HG02678 (cell line): ENCODE measurements around the gene CDH22.

Source experiments
- ATAC-seq: cut with Tn5 transposase; IDR thresholded peaks from one replicate; pipeline ENCODE4 v1.9.1; 2021; ENCODE audit warnings: mild to moderate bottlenecking, moderate library complexity; ENCODE audit not compliant: unreplicated experiment

The CDH22 gene

DNA sequence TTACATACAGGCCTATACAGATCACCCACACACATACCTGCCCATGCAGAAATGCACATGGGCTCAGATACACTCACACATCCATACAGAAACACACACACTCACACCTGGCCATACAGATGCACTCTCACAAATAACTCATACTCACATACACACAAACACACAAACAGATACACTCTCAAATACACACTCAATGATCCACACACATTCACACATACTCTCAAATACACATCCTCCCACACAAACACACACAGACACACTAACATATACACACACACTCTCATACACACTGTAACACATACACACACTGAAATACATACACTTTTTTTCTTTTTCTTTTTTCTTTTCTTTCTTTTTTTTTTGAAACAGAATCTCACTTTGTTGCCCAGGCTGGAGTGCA lies 90.7 kb downstream of the CDH22 start:
- no peak for ATAC-seq

DNA sequence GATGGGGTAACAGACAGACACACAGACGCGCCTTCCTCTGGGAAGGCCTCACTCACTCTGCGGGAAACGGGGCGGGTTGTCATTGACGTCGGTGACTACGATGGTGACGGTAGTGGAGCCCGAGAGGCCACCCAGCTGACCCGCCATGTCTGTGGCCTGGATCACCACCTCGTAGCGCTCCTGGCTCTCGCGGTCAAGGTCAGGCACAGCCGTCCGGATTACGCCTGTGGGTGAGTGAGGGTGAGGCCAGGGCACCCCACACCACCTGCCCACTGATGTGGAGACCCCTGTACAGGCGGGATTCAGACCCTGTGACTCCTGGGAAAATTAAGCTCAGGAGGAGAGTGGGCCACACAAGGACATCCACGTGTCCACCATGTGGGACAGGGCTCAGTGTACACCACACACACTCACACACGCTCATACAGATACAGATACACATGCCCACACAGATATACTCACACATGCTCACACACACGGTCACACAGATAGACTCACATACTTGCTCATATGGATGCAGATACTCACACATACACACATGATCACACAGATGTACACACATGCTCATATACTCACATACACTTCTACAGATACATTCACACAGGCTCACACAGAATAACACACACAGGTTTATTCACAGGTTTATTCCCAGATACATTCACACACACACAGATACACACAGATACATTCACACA lies 91.4 kb downstream of the CDH22 start:
- ATAC-seq, result no peak

DNA sequence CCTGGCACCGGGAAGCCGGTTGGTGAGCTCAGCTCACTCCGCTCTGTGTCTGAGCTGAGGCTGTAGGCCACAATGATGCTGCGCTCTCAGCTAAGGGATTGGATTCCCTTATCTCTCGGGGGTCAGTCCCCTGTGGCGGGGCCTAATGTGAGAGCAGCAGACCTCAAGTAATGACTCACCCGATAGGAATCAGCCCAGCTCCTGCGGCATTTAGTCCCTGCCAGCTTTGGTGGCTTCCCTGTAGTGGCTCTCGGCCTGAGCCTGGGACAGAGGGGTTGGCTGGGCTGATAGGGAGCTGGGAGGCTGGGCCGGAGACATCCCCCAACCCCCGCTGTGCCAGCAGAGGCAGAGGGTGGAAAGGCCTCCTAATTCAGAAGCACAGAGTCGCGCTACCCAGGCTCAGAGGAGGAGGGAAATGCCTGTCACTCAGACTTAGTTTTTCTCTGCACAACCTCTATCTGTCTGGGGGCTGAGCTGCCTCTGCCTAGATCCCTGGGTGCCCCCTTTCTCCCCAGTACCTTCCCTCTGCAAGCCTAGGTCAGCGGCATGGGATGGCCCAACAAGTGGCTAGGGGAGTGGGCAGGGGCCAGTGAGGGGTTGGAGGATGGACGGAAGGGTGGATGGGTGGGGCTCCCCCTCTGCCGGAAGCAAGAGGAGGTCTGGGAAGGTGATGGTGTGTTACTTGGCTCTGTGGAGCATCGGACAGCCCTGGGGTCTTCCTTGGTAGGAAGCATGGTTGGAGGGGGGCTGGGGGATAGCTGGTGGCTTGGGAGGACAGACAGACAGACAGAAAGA lies 92.2 kb downstream of the CDH22 start:
- no peak for ATAC-seq

DNA sequence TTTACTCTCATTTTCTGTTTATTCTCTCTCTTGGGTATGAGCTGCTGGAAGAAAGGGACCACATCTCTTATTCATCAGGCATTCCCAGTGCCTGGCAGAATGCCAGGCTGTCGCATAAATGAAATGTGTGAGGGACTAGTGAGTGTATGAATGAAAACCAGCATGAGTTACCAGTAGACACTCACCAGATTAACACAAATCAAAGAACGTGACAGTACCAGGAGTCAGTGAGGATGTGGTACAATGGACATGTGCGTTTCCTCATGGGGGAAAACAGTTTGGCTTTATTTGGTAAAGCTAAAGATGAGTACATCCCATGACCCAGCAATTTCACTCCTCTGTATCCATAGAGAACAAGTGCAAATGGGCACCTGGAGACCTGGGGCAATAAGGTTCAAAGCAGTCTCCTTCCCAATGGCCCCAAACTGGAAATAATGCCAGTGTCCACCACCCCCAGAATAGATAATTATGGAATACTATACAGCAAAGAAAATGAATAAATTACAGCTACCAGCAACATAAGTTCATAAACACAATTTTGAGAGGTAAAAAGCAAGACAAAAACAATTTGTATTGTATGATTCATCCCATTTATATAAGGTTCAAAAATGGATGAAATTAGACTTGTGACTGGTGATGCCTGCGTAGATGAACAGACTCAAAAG lies 93.3 kb downstream of the CDH22 start:
- no peak for ATAC-seq

DNA sequence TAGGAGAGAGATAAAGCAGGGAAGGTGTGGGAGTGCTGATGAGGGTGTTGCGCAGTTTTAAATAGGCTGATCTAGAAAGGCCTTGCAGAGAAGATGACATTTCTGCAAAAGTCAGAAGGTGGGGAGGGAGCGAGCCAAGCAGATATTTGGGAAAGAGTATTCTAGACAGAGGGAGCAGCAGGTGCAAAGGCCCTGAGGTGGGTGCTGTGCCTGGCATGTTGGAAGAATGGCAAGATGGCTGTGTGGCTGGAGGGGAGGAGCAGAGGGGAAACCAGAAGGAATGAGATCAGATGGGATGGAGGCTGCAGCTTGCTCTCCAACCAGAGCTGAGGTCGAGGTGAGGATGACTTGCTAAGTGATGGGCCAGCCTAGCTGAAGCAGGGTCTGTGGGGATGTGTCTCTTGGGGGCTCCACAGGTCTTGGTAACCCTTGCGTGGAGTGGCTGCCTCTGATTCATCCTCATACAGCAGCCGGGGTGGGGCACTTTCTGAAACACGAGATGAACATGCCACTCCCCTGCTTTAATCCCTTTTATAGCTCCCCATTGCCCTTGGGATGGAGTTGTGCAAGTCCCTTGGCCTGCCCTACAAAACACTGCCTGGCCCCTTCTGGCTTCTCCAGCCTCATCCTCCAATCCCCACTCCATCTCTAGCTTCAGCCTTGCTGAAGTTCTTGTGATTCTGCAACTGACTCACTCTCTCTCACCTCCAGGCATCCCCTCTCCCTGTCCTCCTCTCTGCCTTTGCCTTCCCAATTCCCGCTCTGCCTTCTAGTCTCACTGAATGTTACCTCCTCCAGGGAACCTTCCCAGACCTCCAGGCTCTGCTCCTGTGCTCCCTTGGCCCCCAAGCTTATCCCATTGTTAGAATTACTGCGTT lies 94.1 kb downstream of the CDH22 start:
- no peak for ATAC-seq

DNA sequence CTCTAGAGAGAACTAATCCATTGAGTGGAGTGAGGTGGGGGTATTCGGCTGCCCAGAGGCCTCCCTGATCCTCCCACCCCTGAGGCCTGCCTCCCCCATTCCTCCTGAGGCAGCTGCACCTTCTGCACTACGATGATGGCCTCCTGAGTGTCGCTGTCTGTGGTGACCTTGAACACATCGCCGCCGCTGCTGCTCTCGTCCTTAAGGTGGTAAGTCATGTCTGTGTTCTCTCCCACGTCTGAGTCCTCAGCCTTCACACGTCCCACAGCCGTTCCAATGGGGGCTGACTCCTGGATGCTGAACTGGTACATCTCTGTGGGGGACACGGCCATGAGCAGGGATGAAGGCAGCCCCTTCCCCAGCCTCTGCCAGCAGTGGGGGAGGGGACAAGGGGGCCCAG lies 95.4 kb downstream of the CDH22 start:
- ATAC-seq, result no peak

DNA sequence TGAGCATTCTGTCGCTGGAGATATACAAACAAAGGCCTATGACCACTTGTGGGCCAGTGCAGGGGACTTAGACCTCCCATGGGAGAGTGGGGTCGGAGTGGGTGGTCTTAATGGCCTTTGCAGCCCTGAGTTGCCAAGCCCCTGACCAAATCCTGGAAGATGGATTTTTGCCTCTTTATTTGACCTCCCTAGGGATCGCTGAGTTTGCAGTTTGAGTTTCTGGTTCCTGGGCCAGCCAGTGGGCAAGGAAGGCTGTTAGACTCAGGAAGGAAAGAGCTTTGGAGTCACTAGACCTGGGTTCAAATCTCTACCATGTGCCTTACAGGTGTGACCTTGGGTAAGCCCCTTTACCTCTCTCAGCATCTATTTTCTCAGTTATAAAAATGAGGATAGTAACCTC lies 96.0 kb downstream of the CDH22 start:
- no peak for ATAC-seq

DNA sequence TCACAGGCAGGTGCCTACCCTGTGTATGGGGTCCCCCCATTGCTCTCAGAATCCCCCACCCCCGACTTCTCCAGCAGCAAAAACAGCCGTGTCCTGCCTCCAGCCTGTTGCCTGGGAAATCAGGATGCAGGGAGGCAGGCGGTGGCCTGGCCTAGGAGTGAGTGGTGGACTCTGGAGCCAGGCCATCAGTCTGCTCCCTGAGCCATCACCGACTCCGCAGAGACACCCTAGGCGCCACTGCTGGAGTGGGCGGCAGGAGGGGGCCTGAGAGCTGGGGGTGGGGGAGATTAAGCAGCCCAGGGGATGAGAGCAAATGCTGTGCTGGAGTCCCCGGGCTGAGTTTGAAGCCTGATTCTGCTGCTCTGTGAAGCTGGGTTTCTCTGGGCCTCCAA lies 97.0 kb downstream of the CDH22 start:
- no peak for ATAC-seq

DNA sequence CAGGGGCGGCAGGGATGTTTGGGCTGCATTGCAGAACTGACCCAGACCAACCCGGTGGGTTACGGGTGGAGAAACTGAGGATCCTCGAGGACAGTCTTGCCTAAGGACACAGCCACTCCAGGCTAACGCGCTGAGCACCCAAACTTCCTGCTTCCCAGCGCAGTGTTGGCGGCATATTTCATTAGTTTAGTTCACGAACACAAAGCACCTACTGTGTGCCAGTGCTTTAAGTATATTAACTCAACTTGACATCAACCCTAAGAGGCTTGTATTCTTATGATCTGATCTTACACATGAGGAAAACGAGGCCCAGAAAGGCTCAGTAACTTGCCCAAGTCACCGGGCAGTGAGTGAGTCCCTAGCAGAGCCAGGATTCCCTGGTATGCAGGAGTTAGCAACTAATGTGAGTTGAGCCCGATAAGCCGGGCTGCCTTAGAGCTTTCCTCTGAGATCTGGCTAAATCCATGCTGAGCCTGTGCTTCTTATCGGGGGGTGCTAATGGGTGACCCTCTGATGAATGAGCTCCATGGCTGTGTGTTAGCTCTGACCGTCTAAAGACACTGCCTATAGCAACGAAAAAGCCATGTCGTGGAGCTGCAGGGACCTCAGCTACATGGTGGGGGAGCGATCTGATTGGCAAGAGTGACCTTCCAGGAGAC lies 97.5 kb downstream of the CDH22 start:
- ATAC-seq, result no peak

DNA sequence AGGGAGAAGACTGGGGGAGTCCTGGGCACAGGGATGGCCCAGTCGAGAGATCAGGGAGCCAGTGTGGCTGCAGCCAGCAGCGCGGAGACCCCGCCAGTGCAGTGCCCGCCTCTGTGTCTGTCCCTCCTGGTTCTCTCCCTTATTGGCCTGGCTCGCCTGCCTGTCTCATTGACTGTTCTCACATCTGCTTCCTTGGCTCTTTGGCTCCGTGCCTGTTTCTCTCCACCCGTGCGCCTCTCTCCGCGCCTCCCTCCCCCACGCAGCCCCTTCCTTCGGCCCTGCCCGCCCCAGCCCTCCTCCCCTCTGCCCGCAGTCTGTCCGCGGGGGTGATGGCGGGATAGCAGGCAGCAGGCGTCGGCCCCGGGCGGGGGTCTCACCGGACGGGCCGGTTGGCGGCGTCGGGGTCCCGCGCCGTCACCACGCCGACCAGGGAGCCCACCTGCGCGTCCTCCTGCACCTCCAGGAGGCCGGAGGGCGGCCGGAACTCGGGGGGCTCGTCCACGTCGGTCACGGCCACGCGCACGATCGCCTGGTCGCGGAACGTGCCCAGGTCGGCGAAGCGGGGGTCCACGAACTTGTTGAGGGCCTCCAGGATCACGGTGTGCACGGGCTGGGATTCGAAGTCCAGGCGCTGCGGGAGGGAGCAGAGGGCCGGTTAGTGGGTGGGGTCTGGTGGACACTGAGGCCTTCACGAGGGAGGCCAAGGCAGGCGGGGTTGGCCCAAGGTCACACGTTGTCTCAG lies 98.2 kb downstream of the CDH22 start:
- no peak for ATAC-seq

DNA sequence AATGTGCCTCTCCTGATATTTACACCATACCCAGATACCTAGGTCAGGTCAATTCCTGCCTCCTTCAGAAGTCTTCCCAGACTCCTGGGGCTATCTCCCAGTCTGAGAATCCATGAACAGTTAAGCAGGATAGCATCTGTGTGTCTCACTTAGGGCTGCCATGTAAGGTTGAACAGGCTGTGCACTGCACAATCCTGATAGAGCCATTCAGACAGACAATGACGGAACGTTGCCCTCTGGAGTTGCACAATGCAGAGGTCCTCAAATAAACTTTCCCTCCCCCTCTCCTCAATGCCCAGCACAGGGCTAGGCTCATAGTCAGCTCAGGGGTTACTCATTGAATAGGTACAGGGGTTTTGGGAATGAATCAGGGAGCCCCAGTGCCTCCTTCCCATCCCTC lies 100.5 kb downstream of the CDH22 start:
- no peak for ATAC-seq

DNA sequence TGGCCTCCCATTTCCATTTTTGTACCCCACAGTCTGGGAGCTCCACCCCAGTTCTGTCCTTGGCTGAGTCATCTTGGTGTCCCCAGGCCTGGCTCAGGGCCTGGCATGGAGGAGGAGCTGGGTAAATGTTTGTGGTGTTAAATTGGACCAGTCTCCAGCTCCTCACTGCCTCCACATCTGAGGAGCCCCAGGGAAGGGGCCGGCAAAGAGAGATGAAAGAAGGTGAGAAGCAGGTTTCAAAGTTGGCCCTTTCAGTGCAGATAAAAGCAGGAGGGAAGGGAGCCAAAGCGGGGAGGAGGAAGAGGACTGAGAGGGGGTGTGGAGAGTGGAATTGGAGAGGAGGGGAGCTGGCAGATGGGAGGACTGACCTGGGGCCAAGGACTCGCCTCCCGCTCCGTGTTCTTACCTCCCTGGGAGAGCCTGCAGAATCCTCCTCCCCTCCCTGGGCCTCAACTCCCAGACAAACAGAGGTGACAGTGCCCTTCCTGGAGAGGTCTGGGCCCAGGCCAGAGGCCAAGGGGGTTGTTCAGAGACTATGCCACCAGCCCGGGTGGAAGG lies 101.2 kb downstream of the CDH22 start:
- ATAC-seq, result no peak

DNA sequence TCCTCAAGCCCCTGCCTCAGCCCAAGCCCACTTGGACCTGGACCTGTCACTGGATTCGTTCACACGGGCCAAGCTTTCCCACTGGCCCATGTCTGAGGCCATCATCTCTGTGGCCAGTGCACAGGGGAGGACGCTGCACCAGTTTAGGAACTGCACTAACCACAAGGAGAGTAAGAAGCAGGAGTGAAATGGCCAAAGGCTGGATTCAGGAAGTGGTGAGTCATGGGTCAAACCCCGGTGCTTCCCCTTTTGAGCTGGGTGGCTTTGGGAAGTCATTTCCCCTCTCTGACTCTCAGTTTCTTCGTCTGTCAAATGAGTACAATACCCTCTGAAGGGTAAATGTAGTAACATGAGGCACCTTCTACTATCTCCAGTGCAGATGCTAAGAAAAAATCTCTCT lies 102.3 kb downstream of the CDH22 start:
- ATAC-seq, result no peak

DNA sequence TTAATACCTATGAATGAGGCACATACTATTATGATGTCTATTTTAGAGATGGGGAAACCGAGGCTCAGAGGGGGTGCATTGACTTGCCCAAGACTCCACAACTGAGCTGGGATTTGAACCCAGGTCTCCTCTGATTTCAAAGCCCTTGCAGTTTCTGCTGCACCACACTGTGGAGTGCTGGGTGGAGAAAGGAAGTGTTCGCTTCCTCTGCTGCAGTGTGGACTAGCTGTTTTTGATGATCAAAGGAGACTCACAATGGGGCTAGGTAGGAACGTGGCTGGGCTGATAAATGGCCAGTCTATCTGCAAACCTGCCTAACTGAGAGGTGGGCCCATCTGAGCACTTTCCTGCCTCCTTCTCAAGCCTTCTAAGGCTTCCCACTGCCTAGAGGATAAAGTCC lies 102.9 kb downstream of the CDH22 start:
- no peak for ATAC-seq

DNA sequence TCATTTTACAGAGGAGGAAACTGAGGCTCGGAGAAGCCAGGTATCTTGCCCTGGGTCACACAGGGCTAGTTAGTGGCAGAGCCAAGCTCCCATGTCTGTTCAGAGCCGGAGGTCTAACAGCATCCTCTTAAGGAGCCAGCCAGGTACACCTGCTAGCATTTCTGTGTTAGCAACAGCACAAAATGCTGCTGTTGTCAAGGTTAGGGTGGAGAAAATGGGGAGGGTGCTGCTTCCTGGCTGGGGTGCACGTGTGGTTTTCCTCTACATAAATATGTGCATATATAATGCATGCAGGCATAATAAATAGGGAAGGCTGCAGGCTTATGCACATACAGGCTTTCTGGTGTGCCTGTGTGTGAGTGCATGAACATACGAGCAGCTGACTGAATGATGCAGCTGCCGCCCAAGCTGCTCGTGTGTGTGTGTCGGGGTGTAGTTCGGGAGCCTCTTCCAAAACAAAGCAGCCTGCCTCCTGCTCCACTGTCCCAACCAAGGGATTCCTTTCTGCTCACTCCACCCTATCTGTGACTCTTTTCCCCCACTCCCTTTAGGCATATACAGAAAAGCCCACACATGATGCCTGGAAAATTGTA lies 103.6 kb downstream of the CDH22 start:
- no peak for ATAC-seq

DNA sequence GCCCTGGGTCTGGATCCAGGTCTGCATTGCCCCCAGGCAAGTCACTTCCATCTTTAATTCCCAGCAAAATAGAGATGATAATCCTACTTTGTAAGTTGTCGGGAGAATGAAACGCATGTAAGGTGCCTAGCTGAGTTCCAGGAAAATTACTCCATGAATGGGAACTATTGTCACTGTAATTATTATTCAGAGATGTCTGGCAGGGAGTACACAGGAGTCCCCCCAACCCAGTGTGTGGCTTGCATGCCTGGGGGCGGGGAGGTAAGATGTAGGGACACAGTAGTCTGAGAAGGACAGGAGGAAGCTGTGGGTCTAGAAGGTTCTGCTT lies 104.8 kb downstream of the CDH22 start:
- ATAC-seq, result no peak

DNA sequence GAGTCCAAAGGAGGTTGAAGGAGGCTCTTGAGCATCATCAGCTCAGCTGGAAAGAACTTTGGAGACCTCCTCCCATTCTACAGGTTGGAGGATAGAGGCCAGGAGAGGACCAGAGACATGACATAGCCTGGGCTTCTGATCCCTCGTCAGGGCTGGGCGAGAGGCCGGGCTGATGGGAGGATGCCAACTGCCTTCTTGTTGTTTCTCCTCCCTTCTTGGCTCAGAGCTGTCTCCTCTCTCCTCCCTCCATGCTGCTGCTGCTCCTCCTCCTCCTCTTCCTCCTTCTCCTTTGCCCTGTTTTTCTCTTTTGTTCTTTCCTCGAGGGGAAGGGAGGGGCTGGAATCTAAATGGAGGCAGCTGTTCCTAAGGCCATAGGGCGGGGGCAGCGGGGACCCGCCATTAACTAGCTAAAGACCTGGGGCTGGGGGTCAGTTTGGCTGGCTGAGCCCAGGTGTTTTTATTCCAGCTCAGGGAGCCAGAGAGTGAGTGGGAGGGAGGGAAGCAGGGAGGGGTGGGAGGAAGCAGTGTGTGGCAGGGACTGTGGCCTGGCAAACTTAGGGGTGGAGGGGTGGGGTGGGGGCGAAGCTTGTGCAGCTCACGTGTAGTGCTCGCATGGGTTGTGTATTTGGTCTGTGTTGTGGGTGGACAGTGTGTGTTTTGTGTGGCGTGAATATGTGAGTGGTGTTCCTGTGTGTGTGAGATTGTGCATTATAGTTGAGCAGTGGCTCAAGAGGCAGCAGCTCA lies 105.4 kb downstream of the CDH22 start:
- no peak for ATAC-seq
